Fibroblast of the aortic adventitia (primary cell): ENCODE measurements around the gene TC2N. TPM values are rescaled to one million over a fixed set of nuclear protein-coding genes. Genes with fewer than 3 reads are reported as not detected.

Source experiments
- DNase-seq: peaks from one replicate; pipeline ENCODE4 v3.0.0-alpha.2; 2010; ENCODE audit warnings: low read depth
- H3K4me3 ChIP-seq: 2 replicates; pipeline ENCODE4 v1.5.1; 2011; ENCODE audit warnings: low read depth, mild to moderate bottlenecking, control low read depth, low read length, moderate library complexity
- CTCF ChIP-seq: IDR thresholded peaks from 2 replicates; pipeline ENCODE4 v1.5.1; 2011; ENCODE audit warnings: mild to moderate bottlenecking, low read length, control low read depth, inconsistent platforms; ENCODE audit not compliant: insufficient read depth
- total RNA-seq: library from RNA; depleted of rRNA; stranded (reverse); fragments of >200 nt; gene quantifications from 2 replicates; pipeline ENCODE4 v1.2.3, GENCODE V29; 2012; ENCODE audit warnings: low replicate concordance

TC2N gene
- total RNA-seq, 1 donor, result 1.6 TPM

- TF ChIP-seq CTCF, result no peak
- H3K4me3 ChIP-seq, result no peak overlapping the region
- no peak for DNase-seq
Measured at GRCh38 chr14:91870001-91870400, 2.7 kb upstream of the TC2N start.

GRCh38 chr14:91869556-91869955 is 2.2 kb upstream of the TC2N start:
- H3K4me3 ChIP-seq, result no peak overlapping the region
- no peak for DNase-seq
- TF ChIP-seq CTCF, result no peak

- TF ChIP-seq CTCF, result no peak
- DNase-seq, result no peak
- no peak overlapping the region for H3K4me3 ChIP-seq
Measured at GRCh38 chr14:91866511-91867295, 633 bp downstream of the TC2N start.

- TF ChIP-seq CTCF, result no peak
- peak; percentile 29 for DNase-seq
- H3K4me3 ChIP-seq, result no peak overlapping the region
Measured at GRCh38 chr14:91866061-91866460, 1.3 kb downstream of the TC2N start.

- H3K4me3 ChIP-seq, result no peak overlapping the region
Measured at GRCh38 chr14:91862417-91862816, 4.9 kb downstream of the TC2N start.

GRCh38 chr14:91861091-91861490 is 6.2 kb downstream of the TC2N start:
- no peak for DNase-seq
- H3K4me3 ChIP-seq, result no peak overlapping the region
- TF ChIP-seq CTCF, result no peak

More at GRCh38 chr14:91862417-91862816, 4.9 kb downstream of the TC2N start:
- no peak for DNase-seq
- TF ChIP-seq CTCF, result no peak

GRCh38 chr14:91860238-91860637 is 7.1 kb downstream of the TC2N start:
- TF ChIP-seq CTCF, result no peak
- DNase-seq, result no peak
- no peak overlapping the region for H3K4me3 ChIP-seq
